Neutrophil (primary cell): Measurements from ENCODE around the gene FNBP1L.

Experiments used
- H3K27ac ChIP-seq: fragments of 200-600 bp; sonication (generic); 2 replicates; pipeline ENCODE4 v1.5.1; 2016; ENCODE audit warnings: mild to moderate bottlenecking, moderate library complexity
- H3K27me3 ChIP-seq: fragments of 200-600 bp; sonication (generic); 2 replicates; pipeline ENCODE4 v1.6.0; 2016; ENCODE audit warnings: mild to moderate bottlenecking
- H3K36me3 ChIP-seq: fragments of 200-600 bp; sonication (generic); 2 replicates; pipeline ENCODE4 v1.5.1; 2017
- H3K4me1 ChIP-seq, 2 experiments: fragments of 200-600 bp in 1 of 2; sonication (generic) in 1 of 2; 1 replicate in 1 of 2; 2 replicates in 1 of 2; pipeline versions ENCODE4 v1.5.1 to v1.6.1; 2013 to 2016; ENCODE audit warnings: low read depth in 1 of 2, low read length in 1 of 2, mild to moderate bottlenecking in 1 of 2, moderate library complexity in 1 of 2; ENCODE audit not compliant: control insufficient read depth in 1 of 2, insufficient read depth in 1 of 2
- H3K4me3 ChIP-seq, 2 experiments: fragments of 200-600 bp in 1 of 2; sonication (generic) in 1 of 2; 1 replicate in 1 of 2; 2 replicates in 1 of 2; pipeline ENCODE4 v1.5.1; 2013 to 2016; ENCODE audit warnings: low read depth in 1 of 2, low read length in 1 of 2, mild to moderate bottlenecking in 1 of 2, moderate library complexity in 1 of 2
- H3K9me3 ChIP-seq: fragments of 200-600 bp; sonication (generic); 2 replicates; pipeline ENCODE4 v1.5.1; 2016
- TF ChIP-seq, protein P1 (sequence below): fragments of 200-600 bp; sonication (generic); IDR thresholded peaks from 2 replicates; pipeline ENCODE4 v1.5.1; 2016; ENCODE audit warnings: antibody characterized with exemption

FNBP1L gene

DNA sequence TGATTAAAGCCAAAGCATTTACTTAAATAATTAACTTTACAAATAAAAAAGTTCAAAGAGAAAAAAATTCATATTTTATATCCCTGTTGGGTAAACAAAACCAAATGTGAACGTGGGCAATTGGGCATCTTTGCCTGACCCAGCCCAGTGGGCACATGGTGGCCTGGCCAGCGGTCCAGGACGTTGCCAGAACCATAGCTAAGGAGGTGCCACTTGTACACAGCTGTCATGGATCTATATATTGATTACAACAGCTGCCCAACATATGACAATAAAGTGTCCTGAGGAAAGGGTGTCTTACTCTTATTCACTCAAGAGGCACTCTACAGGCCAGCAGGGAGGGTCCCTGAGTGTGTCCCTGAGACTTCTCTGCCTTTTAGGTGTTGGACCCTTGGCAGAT, 155.2 kb downstream of the FNBP1L start:
- Histone ChIP-seq H3K4me1 (no peaks in the 10 kb centered on the region), H3K27ac (no peak overlapping the region), H3K36me3 (no peaks in the 10 kb centered on the region), H3K4me3 (no peak overlapping the region), H3K27me3 (no peaks in the 10 kb centered on the region), H3K9me3 (no peaks in the 10 kb centered on the region)
- TF ChIP-seq, protein P1, sequence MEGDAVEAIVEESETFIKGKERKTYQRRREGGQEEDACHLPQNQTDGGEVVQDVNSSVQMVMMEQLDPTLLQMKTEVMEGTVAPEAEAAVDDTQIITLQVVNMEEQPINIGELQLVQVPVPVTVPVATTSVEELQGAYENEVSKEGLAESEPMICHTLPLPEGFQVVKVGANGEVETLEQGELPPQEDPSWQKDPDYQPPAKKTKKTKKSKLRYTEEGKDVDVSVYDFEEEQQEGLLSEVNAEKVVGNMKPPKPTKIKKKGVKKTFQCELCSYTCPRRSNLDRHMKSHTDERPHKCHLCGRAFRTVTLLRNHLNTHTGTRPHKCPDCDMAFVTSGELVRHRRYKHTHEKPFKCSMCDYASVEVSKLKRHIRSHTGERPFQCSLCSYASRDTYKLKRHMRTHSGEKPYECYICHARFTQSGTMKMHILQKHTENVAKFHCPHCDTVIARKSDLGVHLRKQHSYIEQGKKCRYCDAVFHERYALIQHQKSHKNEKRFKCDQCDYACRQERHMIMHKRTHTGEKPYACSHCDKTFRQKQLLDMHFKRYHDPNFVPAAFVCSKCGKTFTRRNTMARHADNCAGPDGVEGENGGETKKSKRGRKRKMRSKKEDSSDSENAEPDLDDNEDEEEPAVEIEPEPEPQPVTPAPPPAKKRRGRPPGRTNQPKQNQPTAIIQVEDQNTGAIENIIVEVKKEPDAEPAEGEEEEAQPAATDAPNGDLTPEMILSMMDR: no peak

DNA sequence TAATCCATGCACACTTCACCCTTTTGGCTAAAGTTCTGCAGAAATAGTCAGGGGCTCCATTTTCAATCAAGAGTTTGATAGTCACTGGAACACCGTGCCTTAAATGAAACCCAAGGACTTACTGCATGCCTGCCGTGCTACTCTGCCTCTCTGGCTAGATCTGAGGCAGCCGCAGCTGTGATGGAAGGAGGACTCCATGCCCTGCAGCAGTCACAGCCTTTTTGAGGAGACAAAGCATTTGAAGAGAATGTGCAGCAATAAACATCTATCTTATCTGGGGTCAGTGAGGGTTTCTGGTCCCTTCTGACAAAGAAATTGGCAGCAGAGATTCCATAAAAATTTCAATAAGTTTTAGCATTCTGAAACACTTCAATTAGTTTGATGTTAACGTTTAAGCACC, 155.7 kb downstream of the FNBP1L start:
- Histone ChIP-seq H3K36me3 (no peaks in the 10 kb centered on the region), H3K4me3 (no peak overlapping the region), H3K27me3 (no peaks in the 10 kb centered on the region), H3K9me3 (no peaks in the 10 kb centered on the region), H3K4me1 (no peaks in the 10 kb centered on the region), H3K27ac (no peak overlapping the region)
- TF ChIP-seq, protein P1: no peak
